Stimulated activated CD4-positive, alpha-beta T cell treated with anti-CD3 and anti-CD28 coated beads, Interleukin-2, amount 100 ng/mL, for 24 hours (primary cell): ENCODE results near the gene TMEM179B.
"Not testable (repeated sequence)": the region's sequence is repeated elsewhere in the genome, so short reads cannot be mapped to it uniquely, and the experiment has no call there.

Experiments used
- DNase-seq, 2 donors: peaks; one replicate each; pipeline ENCODE4 v3.0.0-alpha.2; 2020

TMEM179B gene

DNA sequence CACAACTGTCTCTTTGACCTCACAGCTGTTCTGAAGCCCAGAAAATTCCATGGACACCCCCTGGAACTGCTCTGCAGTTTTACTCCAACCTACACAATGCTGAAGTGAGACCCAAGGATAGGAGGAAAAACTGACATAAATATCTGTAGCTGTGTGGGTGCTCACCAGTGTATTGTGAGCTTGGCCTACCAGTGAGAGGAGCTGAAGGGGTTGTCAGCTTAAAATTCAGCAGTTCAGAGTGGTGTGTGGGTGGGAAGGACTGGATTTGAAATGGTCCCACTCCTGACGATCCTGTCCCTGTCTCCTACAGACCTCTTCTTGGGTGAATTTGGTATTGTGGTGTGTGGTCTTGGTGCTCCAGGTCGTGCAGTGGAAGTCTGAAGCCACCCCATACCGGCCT lies 2.4 kb downstream of the TMEM179B start:
- no peak for DNase-seq

DNA sequence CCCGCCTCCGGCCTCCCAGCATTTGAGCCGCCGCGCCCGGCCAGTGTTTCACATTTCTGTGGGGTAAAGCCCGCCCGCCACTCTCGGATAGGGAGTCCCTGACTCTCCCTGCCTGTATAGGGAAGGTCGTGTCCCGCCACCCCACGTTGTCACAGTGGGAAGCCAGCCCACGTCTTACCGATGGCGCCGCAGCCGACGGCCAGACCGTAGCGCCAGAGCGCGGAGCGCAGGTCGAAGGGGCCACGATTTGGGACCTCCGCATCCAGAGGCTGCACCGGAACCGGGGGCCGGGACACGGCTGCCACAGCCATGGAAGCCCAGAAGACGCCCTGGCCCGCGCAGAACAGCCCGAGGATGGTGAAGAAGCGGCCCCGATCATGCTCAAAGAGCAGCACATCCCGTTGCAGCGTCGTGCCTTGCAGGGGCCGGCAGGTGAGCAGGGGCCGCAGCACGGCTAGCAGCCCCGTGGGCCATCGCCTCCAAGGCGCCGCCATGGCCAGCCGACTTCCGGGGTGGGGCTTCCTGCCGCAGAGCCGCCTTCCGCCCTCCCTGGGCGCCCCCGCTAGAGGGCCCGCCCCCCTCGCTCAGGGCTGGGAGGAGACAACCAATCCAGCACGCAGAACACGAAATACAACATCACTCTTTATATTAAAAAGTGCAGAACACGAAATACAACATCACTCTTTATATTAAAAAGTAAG lies 4.4 kb downstream of the TMEM179B start, which contains the start of gene TMEM223:
TSS of gene TMEM223 (minus strand) at position 506 of the 701 bp plus-strand sequence. CDS start at position 494, 12 bp downstream.
- DNase-seq, result peak; percentile 93

DNA sequence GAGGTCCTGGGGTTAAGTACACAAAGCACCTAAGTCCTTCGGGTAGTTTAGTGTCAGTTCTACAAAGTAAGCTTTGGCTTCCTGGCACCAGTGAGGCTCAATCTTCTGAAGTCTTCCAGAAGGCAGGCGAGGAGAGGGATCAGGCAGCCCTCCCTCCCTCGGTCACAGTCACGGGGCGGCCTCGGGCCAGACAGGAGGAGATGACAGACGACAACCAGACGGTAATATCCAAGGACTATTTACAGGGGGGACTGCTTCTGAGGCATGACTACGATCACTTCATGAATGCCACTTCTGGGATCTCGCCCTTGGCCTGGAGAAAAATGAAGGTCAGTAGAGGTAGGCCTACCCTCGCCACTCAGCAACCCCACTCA lies 5.0 kb downstream of the TMEM179B start:
- no peak for DNase-seq

DNA sequence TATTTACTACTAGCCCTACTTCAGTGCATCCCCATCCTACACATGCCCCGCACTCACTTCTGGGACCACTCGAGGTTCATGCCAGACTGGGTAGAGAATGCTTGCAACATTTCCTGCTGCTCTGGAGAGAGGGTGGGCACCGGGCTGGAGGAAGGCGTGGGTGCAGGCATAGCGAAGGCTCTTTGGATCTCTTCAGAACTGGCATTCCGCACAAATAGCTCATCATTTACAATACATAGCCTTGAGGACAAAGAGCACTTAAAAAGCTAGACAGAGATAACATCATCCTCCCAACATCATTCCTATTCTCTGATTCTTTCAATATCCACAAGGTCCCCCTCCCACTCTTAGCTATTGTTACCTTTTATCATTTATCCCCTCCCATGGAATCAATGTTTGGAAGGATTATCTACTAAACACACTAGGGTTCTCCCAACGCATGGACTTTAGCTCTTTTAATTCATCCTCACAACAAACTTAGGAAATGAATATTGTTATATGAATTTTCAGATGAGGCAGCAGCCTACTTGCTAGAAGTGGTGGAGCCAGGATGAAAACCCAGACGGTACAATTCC lies 7.1 kb downstream of the TMEM179B start:
- DNase-seq, result no peak

DNA sequence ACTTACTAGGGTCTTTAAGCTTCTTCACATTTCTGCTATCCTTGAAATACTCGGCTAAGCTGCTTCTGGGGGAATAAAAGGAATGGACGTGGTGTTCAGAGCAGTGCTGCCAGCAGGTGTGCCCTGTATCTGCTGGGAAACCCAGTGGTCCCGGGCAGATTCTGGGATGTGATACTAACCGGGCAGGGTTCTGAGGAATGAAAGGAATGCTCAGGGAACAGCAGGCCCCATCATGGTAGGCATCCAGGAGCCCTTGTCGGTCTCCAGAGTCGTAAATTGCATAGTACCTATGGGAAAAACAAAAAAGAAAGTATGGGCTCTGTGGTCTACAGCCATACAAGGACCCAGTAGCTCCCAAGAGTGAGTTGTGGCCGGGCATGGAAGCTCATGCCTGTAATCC lies 9.1 kb downstream of the TMEM179B start:
- DNase-seq, result no peak

DNA sequence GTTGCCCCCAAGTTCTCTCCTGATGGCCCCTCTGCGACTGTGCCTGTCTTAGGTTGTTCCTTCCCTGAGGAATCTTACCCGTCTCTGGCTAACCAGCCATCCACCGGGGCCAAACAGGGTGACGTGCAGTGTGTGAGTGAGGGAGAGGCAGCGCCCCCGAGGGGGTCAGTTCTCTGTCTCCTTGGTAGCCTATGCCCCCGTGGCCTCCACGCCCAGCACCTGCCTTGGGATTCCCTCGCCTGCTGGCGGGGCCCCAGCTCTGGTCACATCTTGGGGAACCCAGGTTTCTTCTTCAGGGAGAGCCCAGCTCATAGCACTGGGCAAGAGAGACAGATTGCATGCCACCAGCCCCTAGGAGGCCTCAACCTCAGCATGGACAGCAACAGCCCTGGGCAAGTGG lies 12.3 kb downstream of the TMEM179B start:
- DNase-seq, result no peak

DNA sequence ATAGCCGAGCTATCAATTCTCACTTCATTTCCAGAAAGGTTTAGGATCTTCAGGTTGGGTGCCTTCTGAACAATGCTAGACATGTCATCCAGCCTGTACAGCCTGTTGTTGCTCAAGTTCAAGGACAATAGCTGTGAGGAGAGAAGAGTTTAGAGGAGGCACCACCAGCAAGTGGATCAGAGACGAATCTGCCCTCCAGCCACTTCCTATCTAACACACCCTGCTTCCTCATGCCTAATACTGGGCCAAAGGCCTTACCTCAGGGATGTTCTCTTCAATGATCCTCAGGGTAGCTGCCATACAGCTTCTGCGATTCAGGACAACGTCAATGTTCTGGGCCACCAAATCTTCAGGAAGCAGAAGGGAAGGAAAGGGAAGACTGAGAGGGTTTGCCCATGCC lies 13.9 kb downstream of the TMEM179B start:
- DNase-seq, result no peak

DNA sequence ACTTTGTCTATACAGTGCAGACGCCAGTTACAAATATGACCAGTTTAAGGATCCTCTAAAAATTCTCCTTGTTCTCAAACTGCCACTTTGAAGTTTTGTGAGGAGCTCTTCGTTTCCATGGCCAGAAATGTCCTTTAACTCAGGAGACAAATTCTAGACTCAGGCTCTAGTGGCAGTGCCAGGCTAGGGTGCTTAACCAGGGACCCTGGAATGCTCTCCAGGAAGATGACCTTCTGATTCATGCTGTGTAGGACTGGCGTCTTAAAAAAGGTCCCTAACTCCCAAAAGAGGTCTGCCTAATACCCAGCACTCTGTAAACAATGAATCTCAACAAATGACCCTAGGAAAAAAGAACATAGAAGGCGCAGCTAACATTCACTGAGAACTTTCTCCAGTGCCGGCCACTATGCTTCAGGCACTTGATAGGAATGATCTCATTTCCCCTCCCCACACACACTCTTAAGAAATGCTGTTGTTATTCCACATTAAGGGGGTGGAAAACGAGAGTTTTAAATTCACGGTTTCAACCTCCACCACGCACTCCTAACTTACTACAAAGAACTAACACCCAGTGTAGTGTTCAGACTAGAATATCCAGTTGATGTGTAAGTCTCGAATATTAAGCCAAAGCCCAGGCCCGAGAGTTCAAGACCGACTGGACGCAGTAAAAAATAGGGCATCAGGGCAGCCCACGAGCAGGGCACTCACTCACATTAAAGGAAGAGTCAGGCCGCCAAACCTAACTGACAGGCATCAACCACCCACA lies 17.3 kb downstream of the TMEM179B start:
- DNase-seq, result peak in 1 of 2 donors; percentile 39

DNA sequence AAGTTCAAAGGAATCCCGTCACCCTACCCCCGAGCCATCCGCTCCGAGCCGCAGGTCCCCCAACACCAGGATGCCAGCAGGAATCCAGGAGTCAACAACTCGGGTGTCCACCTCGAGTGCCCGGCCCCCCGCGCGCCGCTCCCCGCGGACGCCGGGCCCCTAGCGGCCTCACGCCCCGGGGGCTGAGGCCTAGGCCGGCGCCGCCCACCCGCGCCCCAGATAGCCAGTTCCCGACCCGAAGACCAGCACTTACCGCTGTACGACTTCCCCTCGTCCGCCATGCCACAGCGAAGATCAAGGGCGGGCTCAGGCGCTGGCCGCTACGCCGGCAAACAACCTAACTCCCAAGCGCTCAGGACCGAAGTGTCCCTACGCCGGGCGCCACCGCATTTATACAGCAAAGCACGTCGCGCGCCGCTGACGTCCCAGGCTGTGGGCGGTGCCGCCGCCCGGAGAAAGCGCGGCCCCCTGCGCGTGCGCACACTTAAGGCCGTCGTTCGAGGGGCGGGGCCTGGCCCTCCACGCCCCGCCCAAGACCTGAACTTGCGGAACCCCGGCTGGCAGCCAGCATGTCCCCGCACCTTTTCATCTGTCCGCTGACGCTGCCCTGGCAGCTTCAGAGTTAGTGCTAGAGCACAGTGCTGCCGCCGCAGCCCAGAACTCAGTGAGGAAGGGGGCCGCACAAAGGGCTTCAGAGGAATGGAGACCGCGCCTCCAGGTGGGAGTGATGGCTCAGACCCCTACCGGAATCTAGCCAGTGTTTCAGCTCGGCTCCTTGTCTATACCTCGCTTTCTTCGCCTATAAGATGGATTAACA lies 18.1 kb downstream of the TMEM179B start, which contains the start of gene NXF1:
TSS of gene NXF1 (minus strand) at position 365 of the 817 bp plus-strand sequence. CDS start at position 281, 84 bp downstream.
- DNase-seq, result peak; percentile 96

DNA sequence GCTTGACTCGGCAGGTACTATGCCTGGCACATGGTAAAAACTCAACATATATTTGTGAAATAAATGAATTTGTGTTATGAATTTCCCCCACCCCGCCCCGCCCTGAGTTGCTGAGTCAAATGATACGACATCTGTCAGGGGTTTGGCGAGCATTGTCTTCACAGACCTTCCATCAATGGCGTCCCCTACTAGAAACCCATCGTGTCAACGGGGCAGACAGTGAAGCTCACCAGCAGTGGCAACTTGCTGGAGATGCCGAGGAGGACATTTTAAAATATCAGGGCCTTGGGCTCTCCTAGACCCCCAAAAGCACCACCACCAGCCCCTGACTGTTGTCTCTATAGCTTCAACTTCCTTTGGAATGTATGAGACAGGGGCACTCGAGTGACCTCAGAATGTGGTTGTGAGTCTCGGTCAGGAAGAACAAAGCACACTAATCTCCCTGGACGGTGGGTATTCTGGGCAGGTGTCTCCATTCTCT lies 18.8 kb downstream of the TMEM179B start:
- peak; percentile 27 to 34 for DNase-seq

DNA sequence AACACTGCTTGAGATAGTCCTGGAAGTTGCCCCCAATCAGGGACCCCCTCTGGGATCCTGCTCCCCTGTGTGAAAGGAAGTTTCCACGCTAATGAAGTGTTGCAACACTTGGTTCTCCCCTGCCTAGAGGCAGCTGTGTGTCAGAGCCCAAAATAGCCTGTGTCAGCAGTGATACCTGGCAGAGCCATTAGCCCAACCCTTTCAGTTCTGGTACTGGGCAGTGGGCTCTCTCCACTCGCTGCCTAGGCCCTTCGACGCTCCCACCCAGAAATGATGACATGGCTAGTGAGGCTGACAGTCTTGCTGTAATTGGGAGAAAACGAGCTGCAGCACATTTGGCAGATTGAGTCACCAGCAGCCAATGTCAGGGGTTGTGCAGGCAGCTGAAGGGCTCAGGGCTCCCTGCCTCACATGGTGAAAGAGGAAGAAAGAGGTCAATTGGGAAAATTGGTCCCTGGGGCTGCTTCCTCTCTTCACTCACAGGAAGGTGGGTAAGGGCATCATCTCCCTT lies 19.5 kb downstream of the TMEM179B start:
- DNase-seq, result no peak

DNA sequence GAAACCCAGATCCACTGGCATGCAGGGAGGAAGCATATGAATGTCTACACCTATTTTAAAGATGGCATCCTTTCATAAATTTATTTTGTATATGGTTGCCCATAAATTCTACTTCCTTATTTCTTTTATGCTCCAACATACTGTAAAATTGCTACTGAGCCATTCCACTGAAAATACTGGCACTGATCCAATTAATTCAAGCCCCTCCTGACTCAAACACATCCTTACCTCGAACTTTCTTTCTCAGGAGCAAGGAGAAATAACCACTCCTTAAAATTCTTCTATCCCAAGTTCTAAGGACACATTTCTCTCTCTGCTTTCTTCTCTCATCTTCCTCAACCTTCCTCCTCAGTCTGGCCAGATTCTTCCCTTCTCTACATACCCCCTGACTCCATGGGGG lies 23.5 kb downstream of the TMEM179B start:
- no peak for DNase-seq

DNA sequence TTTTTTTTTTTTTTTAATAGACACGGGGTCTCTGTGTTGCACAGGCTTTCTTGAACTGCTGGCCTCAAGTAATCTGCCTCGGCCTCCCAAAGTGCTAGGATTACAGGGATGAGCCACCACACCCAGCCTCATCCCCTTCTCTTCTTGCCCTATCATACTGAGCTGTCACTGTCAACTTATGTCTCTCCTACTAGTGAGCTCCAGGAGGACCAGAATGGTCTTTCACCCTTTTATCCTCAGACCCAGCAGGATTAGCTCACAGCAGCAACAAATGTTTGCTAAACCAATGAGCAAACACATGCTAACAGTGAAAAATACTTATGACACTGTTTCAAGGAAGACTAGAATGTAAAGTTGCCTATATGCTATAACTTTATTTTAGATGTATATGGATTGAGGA lies 24.5 kb downstream of the TMEM179B start:
- no peak for DNase-seq

DNA sequence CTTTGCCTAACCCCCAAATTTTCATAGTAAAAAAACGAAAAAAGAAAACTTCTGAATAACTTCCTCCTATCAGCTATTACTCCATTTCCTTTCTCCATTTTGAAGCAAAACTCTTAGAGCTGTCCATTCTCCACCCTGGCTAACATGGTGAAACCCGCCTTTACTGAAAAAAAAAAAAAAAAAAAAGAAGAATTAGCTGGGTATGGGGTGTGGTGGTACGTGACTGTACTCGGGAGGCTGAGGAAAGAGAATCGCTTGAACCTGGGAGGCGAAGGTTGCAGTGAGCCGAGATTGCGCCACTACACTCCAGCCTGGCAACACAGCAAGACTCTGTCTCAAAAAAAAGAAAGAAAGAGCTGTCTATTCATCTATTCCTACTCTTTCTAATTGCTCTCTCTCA lies 29.4 kb downstream of the TMEM179B start:
- DNase-seq, result no peak

DNA sequence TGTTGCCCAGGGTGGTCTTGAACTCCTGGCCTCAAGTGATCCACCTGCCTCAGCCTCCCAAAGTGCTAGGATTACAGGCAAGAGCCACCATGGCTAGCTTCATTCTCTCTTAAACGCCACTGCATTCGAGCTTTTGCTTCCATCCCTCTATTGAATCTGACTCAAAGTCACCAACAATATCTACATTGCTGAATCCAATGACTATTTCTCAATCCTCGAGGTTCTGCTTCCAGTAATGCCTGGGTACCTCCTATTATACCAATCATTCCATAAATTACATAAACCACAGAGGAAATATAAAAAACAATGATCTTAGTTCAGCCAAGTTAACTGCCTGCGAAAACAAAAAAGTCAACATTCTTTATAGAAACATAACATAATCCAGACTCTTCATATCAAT lies 29.9 kb downstream of the TMEM179B start:
- DNase-seq, result no peak

DNA sequence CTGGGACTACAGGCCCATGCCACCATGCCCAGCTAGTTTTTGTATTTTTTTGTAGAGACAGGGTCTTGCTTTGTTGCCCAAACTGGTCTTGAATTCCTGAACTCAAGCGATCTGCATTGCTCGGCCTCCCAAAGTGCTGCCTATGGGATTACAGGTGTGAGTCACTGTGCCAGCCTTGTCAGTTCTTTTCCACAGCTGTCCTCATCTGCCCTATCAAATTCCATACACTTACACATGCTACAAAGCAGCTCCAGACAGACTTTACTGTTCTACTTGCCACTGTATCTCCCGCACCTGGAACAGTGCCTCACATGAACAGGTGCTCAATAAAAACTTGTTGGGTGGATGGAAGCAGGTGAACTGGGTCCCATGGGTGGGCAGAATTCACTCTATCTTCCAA lies 36.5 kb downstream of the TMEM179B start:
- DNase-seq, result no peak

DNA sequence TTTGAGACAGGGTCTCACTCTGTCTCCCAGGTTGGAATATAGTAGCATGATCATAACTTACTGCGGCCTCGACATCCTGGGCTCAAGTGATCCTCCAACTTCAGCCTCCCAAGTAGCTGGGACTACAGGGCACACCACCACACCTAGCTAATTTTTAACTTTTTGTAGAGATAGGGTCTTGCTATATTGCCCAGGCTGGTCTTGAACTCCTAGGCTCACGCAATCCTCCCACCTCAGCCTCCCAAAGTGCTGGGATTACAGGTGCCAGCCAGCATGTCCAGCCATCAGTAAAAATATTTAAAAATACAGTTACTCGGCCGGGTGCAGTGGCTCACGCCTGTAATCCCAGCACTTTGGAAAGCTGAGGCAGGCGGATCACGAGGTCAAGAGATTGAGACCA lies 40.9 kb downstream of the TMEM179B start:
- not testable (repeated sequence) for DNase-seq

DNA sequence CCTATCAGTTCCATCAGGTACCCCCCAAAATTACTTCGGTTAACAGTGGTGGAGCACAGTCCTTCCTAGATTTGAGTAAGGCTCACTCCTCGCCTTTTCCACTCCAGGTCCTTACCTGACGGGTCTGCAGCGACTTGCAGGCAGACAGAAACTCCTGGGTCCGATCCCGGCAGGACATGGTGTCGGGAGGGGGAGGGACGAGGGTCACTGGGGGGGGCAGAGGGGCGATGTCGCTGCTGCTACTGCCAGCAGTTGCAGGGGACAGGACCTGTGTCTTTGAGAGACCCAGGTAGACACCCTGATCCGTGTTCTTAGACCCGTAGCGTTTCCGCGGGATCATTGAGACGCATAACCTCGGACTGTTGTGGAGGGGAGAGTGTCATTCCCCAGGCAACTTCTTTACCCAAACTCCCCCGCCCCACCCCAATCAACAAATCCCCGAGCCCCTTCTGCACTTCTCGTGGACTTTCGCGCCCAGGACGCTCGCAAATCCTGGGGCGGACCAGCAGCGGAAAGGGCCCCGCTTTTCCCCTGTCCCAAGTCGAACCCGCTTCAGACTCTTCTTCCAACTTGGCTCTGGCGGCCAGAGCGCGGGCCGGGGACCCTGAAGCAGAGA lies 43.8 kb downstream of the TMEM179B start:
- DNase-seq, result no peak

DNA sequence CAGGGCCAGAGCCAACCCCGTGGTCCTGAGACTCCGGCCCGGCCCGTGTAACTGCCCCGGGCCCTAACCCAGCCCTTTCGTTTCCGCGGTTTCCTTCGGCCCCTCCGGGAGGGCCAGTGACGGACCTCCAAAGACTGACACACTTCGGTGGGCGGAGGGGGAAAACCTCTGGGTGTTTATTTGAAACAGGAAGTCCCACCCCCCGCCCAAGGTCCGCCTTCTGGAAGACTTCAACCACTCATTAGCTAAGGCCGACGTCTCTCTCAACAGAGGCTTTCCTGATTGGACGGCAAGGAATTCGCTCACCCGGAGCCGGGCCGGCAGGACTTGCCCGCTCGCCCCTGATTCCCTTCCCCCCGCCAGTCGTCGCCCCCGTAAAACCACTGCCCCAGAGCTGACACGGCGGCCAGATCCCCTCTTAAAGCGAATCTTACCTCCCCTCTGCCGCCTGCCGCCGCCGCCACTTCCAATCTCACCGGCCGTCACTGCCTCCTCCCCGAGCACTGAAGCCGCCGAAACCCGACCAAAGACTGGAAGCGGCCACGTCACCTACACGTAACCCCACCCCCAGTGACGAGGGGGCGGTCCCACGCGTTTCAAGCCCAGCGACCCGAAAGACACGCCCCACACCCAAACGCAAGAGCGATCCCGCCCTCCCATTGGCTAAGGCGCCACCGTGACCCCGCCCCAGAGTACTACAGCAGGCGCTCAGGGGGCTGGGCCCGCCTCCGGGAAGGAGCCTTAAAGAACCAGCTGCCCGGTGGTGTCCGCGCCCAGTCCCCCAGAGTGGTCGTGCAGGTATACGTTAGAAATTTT lies 44.5 kb downstream of the TMEM179B start, which contains the start of gene STX5:
TSS of gene STX5 (minus strand) at position 532 of the 816 bp plus-strand sequence. CDS start 808 bp downstream, outside the sequence.
- peak; percentile 100 for DNase-seq

DNA sequence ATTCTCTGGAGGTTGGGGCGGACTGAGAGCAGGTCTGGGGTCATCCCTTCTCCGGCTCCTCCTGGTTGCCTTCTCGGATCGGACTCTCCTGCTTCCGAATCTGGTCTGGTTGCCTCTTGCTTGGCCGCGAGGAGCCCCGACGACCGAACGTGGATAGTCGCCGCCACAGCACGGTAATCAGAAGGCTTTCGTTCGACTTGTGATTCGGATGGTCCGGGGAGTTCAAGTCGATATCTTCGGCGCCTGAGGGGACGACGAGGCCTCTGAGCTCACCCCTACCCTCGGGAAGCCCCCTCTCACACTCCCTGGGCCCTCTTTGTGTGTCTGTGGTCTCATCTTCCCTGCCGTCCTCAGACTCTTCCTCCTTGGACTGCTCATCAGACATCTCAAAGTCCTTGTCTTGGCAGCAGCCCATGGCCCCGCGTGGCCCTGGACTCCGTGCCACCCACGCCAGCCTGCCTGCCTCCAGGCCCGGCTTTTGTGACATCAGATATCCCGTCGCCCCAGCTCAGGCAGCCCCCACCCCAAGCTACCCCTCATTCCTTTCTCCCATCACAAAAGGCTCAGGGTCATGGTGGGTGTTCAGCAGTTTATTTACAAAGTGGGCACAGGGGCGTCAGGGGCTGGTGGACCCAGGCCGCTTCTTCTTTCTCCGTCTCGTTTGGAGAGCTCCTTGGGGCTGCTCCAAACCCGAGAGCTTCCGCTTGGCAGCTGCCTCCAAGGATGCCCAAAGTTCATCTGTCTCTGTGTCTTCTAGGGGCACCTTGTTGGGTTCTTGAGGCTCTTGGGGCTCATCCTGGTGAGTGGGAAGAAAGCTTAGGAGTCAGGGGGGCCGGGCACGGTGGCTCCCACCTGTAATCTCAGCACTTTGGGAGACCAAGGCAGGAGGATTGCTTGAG lies 45.4 kb downstream of the TMEM179B start, which contains the start of gene TEX54:
TSS of gene TEX54 (minus strand) at position 506 of the 899 bp plus-strand sequence.
- no peak for DNase-seq
